Measurements from ENCODE around the gene FHIT. TPM values are rescaled to one million over a fixed set of nuclear protein-coding genes. Genes with fewer than 3 reads are reported as not detected.

The FHIT gene
- total and polyA plus RNA-seq, 11 donors = 4.2 to 26.8 (median 16.5) TPM

GRCh38 chr3:59717679-59718205 is 1533.5 kb downstream of the FHIT start:
- Histone ChIP-seq H3K27me3 (no peaks in the 10 kb centered on the region), H3K9me3 (peaks cover 0 to 11% (median 0%) of the 10 kb centered on the region in 12 donors), H3K27ac (no peak overlapping the region), H3K4me1 (no peaks in the 10 kb centered on the region), H3K4me3 (no peak overlapping the region), H3K36me3 (no peaks in the 10 kb centered on the region)
- 24 to 45% (median 29%) methylated on average over 1 of the region's 1 CpG for WGBS, 4 donors
- intact Hi-C loops (cut with DNase I) = loop anchor here in 1 of 10 donors (10.0 kb wide), 1 partner anchor 657 kb away; no protein-coding TSS in a partner anchor
- no peak for ATAC-seq
- TF ChIP-seq CTCF (IDR thresholded peaks at IDR 0.05) (no peak), POLR2A (IDR thresholded peaks at IDR 0.05) (no peak)
- DNase-seq = no peak

GRCh38 chr3:59714066-59714465 is 1537.2 kb downstream of the FHIT start:
- Histone ChIP-seq H3K36me3 (no peaks in the 10 kb centered on the region), H3K4me1 (peaks cover 0 to 10% (median 0%) of the 10 kb centered on the region in 12 donors), H3K4me3 (no peak overlapping the region), H3K27ac (no peak overlapping the region), H3K27me3 (no peaks in the 10 kb centered on the region), H3K9me3 (peaks cover 0 to 11% (median 0%) of the 10 kb centered on the region in 12 donors)
- 67 to 85% (median 79%) methylated on average over 1 of the region's 1 CpG for WGBS, 4 donors
- DNase-seq = no peak
- intact Hi-C loops (cut with DNase I) = loop anchor here in 1 of 10 donors (10.0 kb wide), 1 partner anchor 661 kb away; no protein-coding TSS in a partner anchor
- ATAC-seq = no peak
- no peak for TF ChIP-seq POLR2A (IDR thresholded peaks at IDR 0.05)
- no peak for TF ChIP-seq CTCF (IDR thresholded peaks at IDR 0.05)

GRCh38 chr3:59710554-59710953 is 1540.7 kb downstream of the FHIT start:
- no peaks in the 10 kb centered on the region for H3K27me3 ChIP-seq
- no peak for ATAC-seq
- peaks cover 0 to 10% (median 0%) of the 10 kb centered on the region in 12 donors for H3K4me1 ChIP-seq
- H3K27ac ChIP-seq = no peak overlapping the region
- H3K4me3 ChIP-seq = no peak overlapping the region
- H3K9me3 ChIP-seq = peaks cover 0 to 11% (median 0%) of the 10 kb centered on the region in 12 donors
- no peak for TF ChIP-seq POLR2A (IDR thresholded peaks at IDR 0.05)
- no peak for TF ChIP-seq CTCF (IDR thresholded peaks at IDR 0.05)
- no peak for DNase-seq
- WGBS, 4 donors = 84 to 94% (median 90%) methylated on average over 1 of the region's 1 CpG
- H3K36me3 ChIP-seq = no peaks in the 10 kb centered on the region
- intact Hi-C loops (cut with DNase I) = loop anchor here in 1 of 10 donors (10.0 kb wide), 1 partner anchor 664 kb away; no protein-coding TSS in a partner anchor

- H3K4me1 ChIP-seq = peaks cover 0 to 10% (median 0%) of the 10 kb centered on the region in 12 donors
- no peak overlapping the region for H3K27ac ChIP-seq
- no peak overlapping the region for H3K4me3 ChIP-seq
- intact Hi-C loops (cut with DNase I) = loop anchor here in 1 of 10 donors (10.0 kb wide), 1 partner anchor 665 kb away; no protein-coding TSS in a partner anchor
- TF ChIP-seq CTCF (IDR thresholded peaks at IDR 0.05) (no peak), POLR2A (IDR thresholded peaks at IDR 0.05) (no peak)
- no peaks in the 10 kb centered on the region for H3K27me3 ChIP-seq
- DNase-seq (peak; percentile 42 to 74 (median 56)), ATAC-seq (peak in 3 of 4 donors; percentile 73 to 88 (median 82))
- H3K9me3 ChIP-seq = peaks cover 0 to 11% (median 0%) of the 10 kb centered on the region in 12 donors
- no peaks in the 10 kb centered on the region for H3K36me3 ChIP-seq
- 20 to 48% (median 42%) methylated on average over 5 of the region's 5 CpGs for WGBS, 4 donors
Measured at GRCh38 chr3:59709702-59710553, 1541.3 kb downstream of the FHIT start.
